Right lobe of liver (tissue), 6 donors: ENCODE data around the gene OGA. TPM values are rescaled to one million over a fixed set of nuclear protein-coding genes. Genes with fewer than 3 reads are reported as not detected.
A peak's percentile ranks its signal among the peaks of the same experiment; 100 is the strongest.

Experiments
- ATAC-seq, 4 donors: fragments of 200-7000 bp; cut with Tn5 transposase; one replicate each; pipeline ENCODE4 v1.9.1; 2020; ENCODE audit warnings: mild to moderate bottlenecking in 4 of 4, moderate library complexity in 4 of 4
- DNase-seq, 3 donors: peaks; one replicate each; pipeline ENCODE4 v3.0.0-alpha.2; 2020
- H3K27ac ChIP-seq, 3 donors: fragments of 200-600 bp; one replicate each; pipeline ENCODE4 v1.8.0; 2022
- H3K27me3 ChIP-seq, 2 donors: fragments of 200-600 bp; one replicate each; pipeline ENCODE4 v1.8.0; 2022
- H3K36me3 ChIP-seq, 4 donors: fragments of 200-600 bp; sonication (generic) in 1 of 4; one replicate each; pipeline versions ENCODE4 v1.5.1 to v1.8.0; 2017 to 2022; ENCODE audit warnings: control low read depth in 1 of 4
- H3K4me1 ChIP-seq, 4 donors: fragments of 200-600 bp; sonication (generic) in 1 of 4; one replicate each; pipeline versions ENCODE4 v1.5.1 to v1.8.0; 2017 to 2022; ENCODE audit warnings: control low read depth in 1 of 4
- H3K4me3 ChIP-seq, 3 donors: fragments of 200-600 bp; one replicate each; pipeline ENCODE4 v1.8.0; 2022
- H3K9me3 ChIP-seq, 4 donors: fragments of 200-600 bp; sonication (generic) in 1 of 4; one replicate each; pipeline versions ENCODE4 v1.5.1 to v1.8.0; 2017 to 2022; ENCODE audit warnings: control low read depth in 1 of 4
- CTCF ChIP-seq, 4 donors: fragments of 200-600 bp in 3 of 4; fragments of 450-650 bp in 1 of 4; IDR thresholded peaks; one replicate each; pipeline versions ENCODE4 v1.5.1 to v1.8.0; 2016 to 2022; ENCODE audit warnings: antibody characterized with exemption in 4 of 4, mild to moderate bottlenecking in 2 of 4
- POLR2A ChIP-seq: fragments of 450-650 bp; IDR thresholded peaks from one replicate; pipeline ENCODE4 v1.6.1; 2017; ENCODE audit warnings: antibody characterized with exemption, mild to moderate bottlenecking
- WGBS: methylation state at CpG from one replicate; pipeline ENCODE4 v1.1.6; 2018; ENCODE audit warnings: low coverage, low lambda C conversion rate; ENCODE audit not compliant: insufficient coverage; ENCODE audit errors: missing lambda C conversion rate; 5-methylcytosine and 5-hydroxymethylcytosine counted together
- intact Hi-C, 2 donors: fragments of 100-400 bp; cut with DNase I; formaldehyde crosslinking; loops; one replicate each; pipeline versions ENCODE4 v1.11.2 to v1.14.1; 2022
- total RNA-seq, 6 experiments: library from RNA; depleted of rRNA in 2 of 6; stranded (reverse); fragments of >200 nt in 2 of 6; fragmentation: NEBNext Ultra II Directional in 3 of 6; extraction: Animal tissue kit (Norgen Biotek cat#: 25700) in 3 of 6; gene quantifications; one replicate each; pipeline versions ENCODE4 v1.1.0 to v1.2.4, GENCODE V29; 2016 to 2023
- donor health status: DM: no; HTN: yes; CAD: no.
- donor health status: DM: no; HTN: no; CAD: no.
- donor health status: DM: no; HTN: no; CAD: no.
- donor health status: DM: no; HTN: yes; CAD: no.
- donor health status: DM: no; HTN: yes; CAD: no.

OGA gene
- total RNA-seq, 6 experiments from 2014 or later: 34.7 to 52.2 (median 36.7) TPM

- Histone ChIP-seq H3K4me3 (no peak overlapping the region), H3K4me1 (no peaks in the 10 kb centered on the region), H3K27ac (no peak overlapping the region), H3K36me3 (peaks cover 0 to 5% (median 0%) of the 10 kb centered on the region in 4 donors), H3K9me3 (no peaks in the 10 kb centered on the region), H3K27me3 (no peaks in the 10 kb centered on the region)
- 68% methylated on average over 3 of the region's 3 CpGs for WGBS
- intact Hi-C loops: loop anchor here (5.0 to 10.0 kb wide), 2 partner anchors 128 to 226 kb away; no protein-coding TSS in a partner anchor
- TF ChIP-seq CTCF (IDR thresholded peaks at IDR 0.05): no peak
- TF ChIP-seq POLR2A: no peak
- DNase-seq (no peak), ATAC-seq (peak in 3 of 4 donors; percentile 43 to 54 (median 49))
These were observed 30.7 kb upstream of the OGA start for GRCh38 chr10:101848894-101849351.

- ATAC-seq (peak; percentile 6 to 34 (median 20)), DNase-seq (no peak)
- Histone ChIP-seq H3K4me3 (no peak overlapping the region), H3K9me3 (no peaks in the 10 kb centered on the region), H3K4me1 (no peaks in the 10 kb centered on the region), H3K36me3 (peaks cover 0 to 5% (median 0%) of the 10 kb centered on the region in 4 donors), H3K27me3 (no peaks in the 10 kb centered on the region), H3K27ac (no peak overlapping the region)
- intact Hi-C loops: loop anchor here (5.0 to 10.0 kb wide), 2 partner anchors 129 to 226 kb away; no protein-coding TSS in a partner anchor
- TF ChIP-seq CTCF (IDR thresholded peaks at IDR 0.05) (no peak), POLR2A (no peak)
- WGBS: 33% methylated on average over 4 of the region's 4 CpGs
These were observed 30.2 kb upstream of the OGA start for GRCh38 chr10:101848408-101848807.

- no peaks in the 10 kb centered on the region for H3K27me3 ChIP-seq
- 90% methylated on average over 2 of the region's 3 CpGs for WGBS
- peaks cover 0 to 4% (median under 1%) of the 10 kb centered on the region in 4 donors for H3K4me1 ChIP-seq
- H3K36me3 ChIP-seq: peaks cover 0 to 5% (median 0%) of the 10 kb centered on the region in 4 donors
- ATAC-seq: no peak
- no peak for TF ChIP-seq CTCF (IDR thresholded peaks at IDR 0.05)
- no peak for TF ChIP-seq POLR2A
- H3K9me3 ChIP-seq: no peaks in the 10 kb centered on the region
- no peak for DNase-seq
- H3K4me3 ChIP-seq: no peak overlapping the region
- intact Hi-C loops: loop anchor here (5.0 to 10.0 kb wide), 2 partner anchors 131 to 229 kb away; no protein-coding TSS in a partner anchor
- no peak overlapping the region for H3K27ac ChIP-seq
These were observed 27.6 kb upstream of the OGA start for GRCh38 chr10:101845893-101846292.

DNA sequence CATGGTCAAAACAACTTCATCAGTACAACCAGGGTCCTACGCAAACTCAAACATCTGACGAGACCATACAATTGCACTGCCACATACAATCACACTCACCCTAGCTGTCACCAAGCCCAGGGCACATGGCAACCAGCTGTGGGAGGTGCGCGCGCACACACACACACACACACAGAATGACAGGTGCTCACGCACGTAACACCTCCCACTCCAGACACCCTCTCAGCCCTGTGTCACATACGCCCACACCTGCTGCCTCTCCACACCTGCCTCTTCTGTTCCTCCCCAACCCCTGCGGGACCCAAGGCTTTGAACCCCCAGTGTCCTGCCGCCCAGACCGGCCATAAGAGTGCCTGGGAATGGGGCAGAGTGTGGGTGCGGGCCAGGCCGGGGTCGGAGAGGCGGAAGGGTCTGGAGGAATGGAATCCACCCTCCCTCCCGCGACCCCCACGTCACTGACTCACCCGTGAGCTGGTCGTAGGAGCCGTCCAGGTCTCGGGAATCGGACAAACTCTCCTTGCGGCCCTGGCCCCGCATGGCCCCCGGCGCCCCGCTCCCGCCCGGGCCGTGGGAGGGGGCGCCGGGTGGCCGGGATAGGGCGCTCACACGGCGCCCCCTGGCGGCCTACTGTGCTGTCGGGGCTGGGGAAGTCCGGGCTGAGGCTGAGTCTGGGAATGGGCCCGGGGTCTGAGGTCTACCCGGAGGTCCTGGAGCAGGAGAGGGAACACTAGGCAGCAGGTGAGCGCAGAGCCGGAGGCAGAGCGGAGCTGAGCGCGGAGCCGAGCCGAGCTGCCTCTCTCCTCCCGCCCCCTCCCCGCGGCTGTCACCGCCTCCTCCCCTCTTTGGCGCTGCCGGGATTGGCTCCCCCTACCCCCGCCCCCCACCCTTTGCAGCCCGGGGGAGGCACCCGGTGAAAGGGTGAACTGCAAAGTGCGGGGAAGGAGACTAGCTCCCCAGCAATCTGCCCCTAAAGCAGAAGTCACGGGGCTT is 25.1 kb upstream of the OGA start, which contains the start of gene KCNIP2:
KCNIP2 (minus strand) TSS at position 769 of the 990 bp plus-strand sequence; CDS start at position 537, 232 bp downstream.
- H3K4me1 ChIP-seq: peaks cover 0 to 9% (median 2%) of the 10 kb centered on the region in 4 donors
- DNase-seq: peak in 2 of 3 donors; percentile 37 to 59
- intact Hi-C loops: loop anchor here in 1 of 2 donors (10.0 kb wide), 1 partner anchor 231 kb away; no protein-coding TSS in a partner anchor

More for the DNA sequence above, 25.1 kb upstream of the OGA start, which contains the start of gene KCNIP2:
- H3K4me3 ChIP-seq: peak within 1 kb of the TSS in 1 of 3 donors; percentile 36
- H3K27me3 ChIP-seq: no peaks in the 10 kb centered on the region
- no peak for TF ChIP-seq POLR2A
- peak; percentile 30 to 53 (median 40) for TF ChIP-seq CTCF (IDR thresholded peaks at IDR 0.05)
- H3K36me3 ChIP-seq: peaks cover 0 to 5% (median 0%) of the 10 kb centered on the region in 4 donors
- 55% methylated on average over 10 of the region's 60 CpGs for WGBS
- peak; percentile 2 to 20 (median 10) for ATAC-seq
- H3K9me3 ChIP-seq: no peaks in the 10 kb centered on the region
- H3K27ac ChIP-seq: no peak within 1 kb of the TSS
